Measurements from ENCODE around the gene AKR1B1. TPM values are rescaled to one million over a fixed set of nuclear protein-coding genes. Genes with fewer than 3 reads are reported as not detected.

The AKR1B1 gene
- total RNA-seq, 1 experiment from 2014 or later: 135 TPM

DNA sequence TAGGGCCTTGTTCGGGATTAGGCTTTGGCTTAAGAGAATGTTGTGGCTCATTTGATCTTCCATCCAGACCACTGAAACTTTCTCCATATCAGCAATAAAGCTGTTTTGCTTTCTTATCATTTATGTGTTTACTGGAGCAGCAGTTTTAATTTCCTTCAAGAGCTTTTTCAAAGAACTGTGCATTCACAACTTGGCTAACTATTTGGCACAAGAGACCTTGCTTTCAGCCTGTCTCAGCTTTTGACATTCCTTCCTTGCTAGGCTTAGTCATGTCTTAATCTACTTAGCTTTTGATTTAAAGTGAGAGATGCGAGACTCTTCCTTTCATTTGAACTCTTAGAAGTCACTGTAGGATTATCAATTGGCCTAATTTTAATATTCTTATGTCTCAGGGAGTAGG lies 19.1 kb upstream of the AKR1B1 start:
- Mint-ChIP-seq H3K27ac (no peak overlapping the region), H3K4me1 (peaks cover 19% of the 10 kb centered on the region), H3K36me3 (no peaks in the 10 kb centered on the region), H3K4me3 (no peak overlapping the region), H3K9me3 (peaks cover 12% of the 10 kb centered on the region), H3K27me3 (ENCODE audit: low read depth) (no peaks in the 10 kb centered on the region)
- TF ChIP-seq SMAD3 (CRISPR knock-in tag; IDR thresholded peaks at IDR 0.05; ENCODE audit: borderline replicate concordance) (no peak), GTF2I (CRISPR knock-in tag; conservative IDR thresholded peaks at IDR 0.05) (no peak), ZBTB21 (CRISPR knock-in tag; IDR thresholded peaks at IDR 0.05; ENCODE audit: borderline replicate concordance) (no peak)
- TF ChIP-seq, protein P1, sequence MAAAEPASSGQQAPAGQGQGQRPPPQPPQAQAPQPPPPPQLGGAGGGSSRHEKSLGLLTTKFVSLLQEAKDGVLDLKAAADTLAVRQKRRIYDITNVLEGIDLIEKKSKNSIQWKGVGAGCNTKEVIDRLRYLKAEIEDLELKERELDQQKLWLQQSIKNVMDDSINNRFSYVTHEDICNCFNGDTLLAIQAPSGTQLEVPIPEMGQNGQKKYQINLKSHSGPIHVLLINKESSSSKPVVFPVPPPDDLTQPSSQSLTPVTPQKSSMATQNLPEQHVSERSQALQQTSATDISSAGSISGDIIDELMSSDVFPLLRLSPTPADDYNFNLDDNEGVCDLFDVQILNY (CRISPR knock-in tag; IDR thresholded peaks at IDR 0.05): no peak
- CTCF ChIA-PET: interaction anchor here (4.4 kb wide), 1 partner anchor 45 kb away, joined by 29 read pairs; no protein-coding TSS in a partner anchor
- no peak for ATAC-seq
- DNase-seq (ENCODE audit: low spot score): no peak
- POLR2A ChIA-PET: no interaction called here

GRCh38 chr7:134476044-134476443 lies 17.1 kb upstream of the AKR1B1 start:
- ATAC-seq (no peak), DNase-seq (ENCODE audit: low spot score) (no peak)
- Mint-ChIP-seq H3K27ac (no peak overlapping the region), H3K4me1 (peaks cover 17% of the 10 kb centered on the region), H3K36me3 (no peaks in the 10 kb centered on the region), H3K27me3 (ENCODE audit: low read depth) (no peaks in the 10 kb centered on the region; the same call in 1 of the 2 replicates), H3K4me3 (no peak overlapping the region), H3K9me3 (peaks cover 7% of the 10 kb centered on the region; the same call in 1 of the 2 replicates)
- ChIA-PET POLR2A (no interaction called here), CTCF (no interaction called here)
- TF ChIP-seq, protein P2, sequence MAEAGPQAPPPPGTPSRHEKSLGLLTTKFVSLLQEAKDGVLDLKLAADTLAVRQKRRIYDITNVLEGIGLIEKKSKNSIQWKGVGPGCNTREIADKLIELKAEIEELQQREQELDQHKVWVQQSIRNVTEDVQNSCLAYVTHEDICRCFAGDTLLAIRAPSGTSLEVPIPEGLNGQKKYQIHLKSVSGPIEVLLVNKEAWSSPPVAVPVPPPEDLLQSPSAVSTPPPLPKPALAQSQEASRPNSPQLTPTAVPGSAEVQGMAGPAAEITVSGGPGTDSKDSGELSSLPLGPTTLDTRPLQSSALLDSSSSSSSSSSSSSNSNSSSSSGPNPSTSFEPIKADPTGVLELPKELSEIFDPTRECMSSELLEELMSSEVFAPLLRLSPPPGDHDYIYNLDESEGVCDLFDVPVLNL (CRISPR knock-in tag; IDR thresholded peaks at IDR 0.05; ENCODE audit: borderline replicate concordance, low read depth): no peak
- TF ChIP-seq ZNF138 (CRISPR knock-in tag; conservative IDR thresholded peaks at IDR 0.05) (no peak), TEAD1 (CRISPR knock-in tag; IDR thresholded peaks at IDR 0.05) (no peak), IRF2 (CRISPR knock-in tag; IDR thresholded peaks at IDR 0.05; ENCODE audit: borderline replicate concordance, low read depth) (no peak), MXD4 (CRISPR knock-in tag; IDR thresholded peaks at IDR 0.05; ENCODE audit: borderline replicate concordance) (no peak), PRRX2 (CRISPR knock-in tag; IDR thresholded peaks at IDR 0.05) (no peak), TEAD4 (CRISPR knock-in tag; IDR thresholded peaks at IDR 0.05) (no peak)

- CTCF ChIA-PET: interaction anchor here (0.7 kb wide), 1 partner anchor 402 kb away, joined by 6 read pairs; no protein-coding TSS in a partner anchor
- POLR2A ChIA-PET: no interaction called here
- no peak overlapping the region for H3K27ac Mint-ChIP-seq
- no peak overlapping the region for H3K4me3 Mint-ChIP-seq
- peaks cover 6% of the 10 kb centered on the region for H3K4me1 Mint-ChIP-seq
- H3K9me3 Mint-ChIP-seq: peaks cover 7% of the 10 kb centered on the region; the same call in 1 of the 2 replicates
- no peak for TF ChIP-seq CREB1 (CRISPR knock-in tag; IDR thresholded peaks at IDR 0.05)
- no peak for TF ChIP-seq ATF1 (CRISPR knock-in tag; IDR thresholded peaks at IDR 0.05)
- no peak for TF ChIP-seq ETV6 (CRISPR knock-in tag; IDR thresholded peaks at IDR 0.05)
- no peak for TF ChIP-seq TEAD4 (CRISPR knock-in tag; IDR thresholded peaks at IDR 0.05)
- TF ChIP-seq GTF2I (CRISPR knock-in tag; conservative IDR thresholded peaks at IDR 0.05): 0 out of 2 replicates have a peak, but pooled peaks have one; percentile 49
- TF ChIP-seq PRDM15 (CRISPR knock-in tag; IDR thresholded peaks at IDR 0.05): no peak
- no peaks in the 10 kb centered on the region for H3K36me3 Mint-ChIP-seq
- H3K27me3 Mint-ChIP-seq (ENCODE audit: low read depth): no peaks in the 10 kb centered on the region; the same call in 1 of the 2 replicates
- DNase-seq (ENCODE audit: low spot score) (no peak), ATAC-seq (no peak)
Measured at GRCh38 chr7:134474828-134475227, 15.9 kb upstream of the AKR1B1 start.
